Heart left ventricle (tissue), 13 donors: ENCODE measurements around the gene SF3B1.

Experiments used
- CTCF ChIP-seq, 12 donors: fragments of 200-600 bp; sonication (generic) in 4 of 12; IDR thresholded peaks; one replicate each; pipeline versions ENCODE4 v1.5.0 to v1.8.0; 2018 to 2022; ENCODE audit warnings: antibody characterized with exemption in 12 of 12, mild to moderate bottlenecking in 5 of 12
- POLR2A ChIP-seq, 2 donors: fragments of 450-650 bp; IDR thresholded peaks; one replicate each; pipeline ENCODE4 v1.6.1; 2017; ENCODE audit warnings: antibody characterized with exemption in 2 of 2, mild to moderate bottlenecking in 2 of 2, moderate library complexity in 2 of 2
- donor health status: ischemic (EF 13 %, LVEDD 7.1; RV severe dilation, severe dysfunction).
- donor health status: DM: no; HTN: yes; CAD: no.
- donor health status: DM: no; HTN: no; CAD: no.
- donor health status: ischemic (EF 25% LVEDD 6.9; RV normal size, moderate dysfunction).
- donor health status: ischemic (EF 25% LVEDD 5.7; RV mildly dilated, moderate dysfunction).
- donor health status: ischemic (EF 35%, LVEDD 5.7; RV mildly dilated, moderate dysfunction).
- donor health status: nonischemic (EF 11% LVEDD 7.7; RV severe dilation, severe dysfunction).
- donor health status: DM: yes; HTN: yes; CAD: no.
- donor health status: PGD.
- donor health status: ischemic (EF 29% LVEDD 5.4; RV normal size, mild dysfunction).
- donor health status: nonischemic (EF 23%, LVEDD 6.1; RV moderate dilation, normal function).

- peak in 11 of 12 donors; percentile 6 to 71 (median 42) for TF ChIP-seq CTCF (IDR thresholded peaks at IDR 0.05)
- TF ChIP-seq POLR2A (IDR thresholded peaks at IDR 0.05): peak; percentile 36 to 89
These were observed 18.5 kb upstream of the SF3B1 start, which contains the start of gene COQ10B for GRCh38 chr2:197453123-197453913.
